OCI-LY1 (cell line): ENCODE data around the gene FYB1.

Experiments
- EZH2 ChIP-seq: fragments of 200-600 bp; sonication (generic), shearing (Covaris generic); IDR thresholded peaks from 2 replicates; pipeline ENCODE4 v1.8.0; 2017; ENCODE audit warnings: borderline replicate concordance, mixed run types, mild to moderate bottlenecking, antibody characterized with exemption, low read length, moderate library complexity, mixed read lengths
- TF ChIP-seq, protein P1 (sequence below): fragments of 200-600 bp; sonication (generic), shearing (Covaris generic); IDR thresholded peaks from 2 replicates; pipeline ENCODE4 v1.5.1; 2017; ENCODE audit warnings: mild to moderate bottlenecking, antibody characterized with exemption, low read length, moderate library complexity, mixed read lengths

- TF ChIP-seq, protein P1, sequence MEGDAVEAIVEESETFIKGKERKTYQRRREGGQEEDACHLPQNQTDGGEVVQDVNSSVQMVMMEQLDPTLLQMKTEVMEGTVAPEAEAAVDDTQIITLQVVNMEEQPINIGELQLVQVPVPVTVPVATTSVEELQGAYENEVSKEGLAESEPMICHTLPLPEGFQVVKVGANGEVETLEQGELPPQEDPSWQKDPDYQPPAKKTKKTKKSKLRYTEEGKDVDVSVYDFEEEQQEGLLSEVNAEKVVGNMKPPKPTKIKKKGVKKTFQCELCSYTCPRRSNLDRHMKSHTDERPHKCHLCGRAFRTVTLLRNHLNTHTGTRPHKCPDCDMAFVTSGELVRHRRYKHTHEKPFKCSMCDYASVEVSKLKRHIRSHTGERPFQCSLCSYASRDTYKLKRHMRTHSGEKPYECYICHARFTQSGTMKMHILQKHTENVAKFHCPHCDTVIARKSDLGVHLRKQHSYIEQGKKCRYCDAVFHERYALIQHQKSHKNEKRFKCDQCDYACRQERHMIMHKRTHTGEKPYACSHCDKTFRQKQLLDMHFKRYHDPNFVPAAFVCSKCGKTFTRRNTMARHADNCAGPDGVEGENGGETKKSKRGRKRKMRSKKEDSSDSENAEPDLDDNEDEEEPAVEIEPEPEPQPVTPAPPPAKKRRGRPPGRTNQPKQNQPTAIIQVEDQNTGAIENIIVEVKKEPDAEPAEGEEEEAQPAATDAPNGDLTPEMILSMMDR: no peak
- no peak for TF ChIP-seq EZH2
Measured at GRCh38 chr5:39253196-39253595, 33.8 kb upstream of the FYB1 start.
